NCI-H146 (cell line): ENCODE data around the gene INTS2.
"Not testable (repeated sequence)": the region's sequence is repeated elsewhere in the genome, so short reads cannot be mapped to it uniquely, and the experiment has no call there.

ENCODE experiments used
- DNase-seq: peaks from one replicate; lab custom pipeline; 2025; lab: John Stamatoyannopoulos, UW

The INTS2 gene

GRCh38 chr17:61887733-61888132 is 40.0 kb downstream of the INTS2 start:
- DNase-seq, result not testable (repeated sequence)

GRCh38 chr17:61885865-61886264 is 41.9 kb downstream of the INTS2 start:
- not testable (repeated sequence) for DNase-seq

- no peak for DNase-seq
These were observed 42.9 kb downstream of the INTS2 start for GRCh38 chr17:61884864-61885263.

- no peak for DNase-seq
These were observed 47.1 kb downstream of the INTS2 start for GRCh38 chr17:61880589-61881102.

GRCh38 chr17:61878984-61879612 is 48.7 kb downstream of the INTS2 start:
- DNase-seq, result no peak

GRCh38 chr17:61878520-61878919 is 49.3 kb downstream of the INTS2 start:
- DNase-seq, result no peak

GRCh38 chr17:61877837-61878236 is 49.9 kb downstream of the INTS2 start:
- no peak for DNase-seq

- no peak for DNase-seq
These were observed 52.0 kb downstream of the INTS2 start for GRCh38 chr17:61875804-61876203.

- no peak for DNase-seq
These were observed 52.5 kb downstream of the INTS2 start for GRCh38 chr17:61875285-61875684.

- no peak for DNase-seq
These were observed 53.7 kb downstream of the INTS2 start for GRCh38 chr17:61874075-61874474.

GRCh38 chr17:61872099-61872498 is 55.7 kb downstream of the INTS2 start:
- DNase-seq, result no peak

GRCh38 chr17:61869138-61869537 is 58.6 kb downstream of the INTS2 start:
- DNase-seq, result no peak

- DNase-seq, result no peak
These were observed 59.7 kb downstream of the INTS2 start for GRCh38 chr17:61868074-61868473.

- no peak for DNase-seq
These were observed 60.7 kb downstream of the INTS2 start for GRCh38 chr17:61867033-61867432.

GRCh38 chr17:61863801-61864126 is 64.0 kb downstream of the INTS2 start:
- DNase-seq, result no peak

- peak; percentile 95 for DNase-seq
These were observed 64.6 kb downstream of the INTS2 start, which contains the start of gene BRIP1 for GRCh38 chr17:61862975-61863800. BRIP1 (minus strand) TSS chr17:61863528; CDS start chr17:61861539, 1,989 bp downstream.

- DNase-seq, result no peak
These were observed 65.6 kb downstream of the INTS2 start for GRCh38 chr17:61862105-61862574.

- DNase-seq, result not testable (repeated sequence)
These were observed 67.4 kb downstream of the INTS2 start for GRCh38 chr17:61860397-61860796.

- DNase-seq, result no peak
These were observed 71.7 kb downstream of the INTS2 start for GRCh38 chr17:61856035-61856434.

- DNase-seq, result no peak
These were observed 74.9 kb downstream of the INTS2 start for GRCh38 chr17:61852857-61853256.

GRCh38 chr17:61849674-61850073 is 78.1 kb downstream of the INTS2 start:
- no peak for DNase-seq

- no peak for DNase-seq
These were observed 78.9 kb downstream of the INTS2 start for GRCh38 chr17:61848896-61849295.

- no peak for DNase-seq
These were observed 79.5 kb downstream of the INTS2 start for GRCh38 chr17:61848247-61848646.
